SKM-1 treated with dmso at 0.1 percent for 144 hours (cell line): ENCODE data around the gene MSMB.
"Not testable (repeated sequence)": the region's sequence is repeated elsewhere in the genome, so short reads cannot be mapped to it uniquely, and the experiment has no call there.

Experiments
- DNase-seq: peaks from one replicate; lab custom pipeline; 2025; ENCODE audit not compliant: unreplicated experiment; lab: John Stamatoyannopoulos, UW

The MSMB gene

GRCh38 chr10:46014683-46015405 lies 31.2 kb downstream of the MSMB start:
- DNase-seq: no peak

DNA sequence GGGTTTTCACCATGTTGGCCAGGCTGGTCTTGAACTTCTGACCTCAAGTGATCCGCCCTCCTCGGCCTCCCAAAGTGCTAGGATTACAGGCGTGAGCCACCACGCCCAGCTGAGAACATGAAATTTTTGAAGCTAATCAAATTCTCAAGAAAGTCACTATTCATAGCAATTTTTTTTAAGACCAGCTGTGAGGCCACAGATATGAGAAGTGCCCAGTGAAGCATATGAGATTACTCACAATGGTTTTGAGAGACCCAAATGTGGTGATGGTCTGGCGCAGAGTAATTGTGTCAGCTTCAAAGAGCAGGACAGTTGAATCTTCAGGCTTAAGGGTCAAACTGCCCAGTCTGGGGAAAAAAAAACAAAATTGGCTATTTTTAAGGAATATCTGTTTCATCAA lies 31.9 kb downstream of the MSMB start:
- DNase-seq: no peak

- no peak for DNase-seq
These were observed 33.3 kb downstream of the MSMB start for GRCh38 chr10:46012746-46013145.

GRCh38 chr10:46006219-46006618 lies 39.9 kb downstream of the MSMB start:
- no peak for DNase-seq

GRCh38 chr10:46005383-46005782 lies 40.7 kb downstream of the MSMB start:
- no peak for DNase-seq

- DNase-seq: no peak
These were observed 41.1 kb downstream of the MSMB start for GRCh38 chr10:46004963-46005362.

DNA sequence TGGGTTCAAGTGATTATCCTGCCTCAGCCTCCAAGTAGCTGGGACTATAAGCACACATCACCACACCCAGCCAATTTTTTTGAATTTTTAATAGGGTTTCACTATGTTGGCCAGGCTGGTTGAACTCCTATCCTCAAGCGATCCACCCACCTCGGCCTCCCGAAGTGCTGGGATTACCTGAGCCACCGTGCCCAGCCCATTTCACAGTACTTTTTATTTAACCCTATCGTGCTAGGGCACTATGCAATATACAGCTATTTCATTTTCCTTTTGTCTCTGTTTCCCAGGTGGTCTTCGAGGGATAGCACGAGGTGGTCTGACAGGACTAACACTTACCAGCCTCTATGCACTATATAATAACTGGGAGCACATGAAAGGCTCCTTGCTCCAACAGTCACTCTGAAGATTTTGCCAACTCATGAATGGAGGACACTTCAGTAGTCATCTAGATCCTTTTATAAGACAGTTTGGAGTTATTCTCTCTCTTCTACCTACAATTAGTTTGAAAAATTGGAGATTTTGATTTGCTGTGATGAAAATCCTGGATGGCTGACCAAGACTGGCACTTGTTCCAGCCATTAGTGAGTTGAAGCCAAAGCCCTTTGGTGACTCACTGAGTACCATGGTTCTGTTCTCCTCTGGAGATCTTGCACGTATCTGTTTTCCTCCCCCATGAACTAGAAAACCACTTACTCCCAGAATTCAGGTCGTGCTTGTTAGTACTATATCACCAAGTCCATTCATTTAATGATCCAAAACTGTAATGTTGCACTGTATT lies 43.0 kb downstream of the MSMB start:
- no peak for DNase-seq

DNA sequence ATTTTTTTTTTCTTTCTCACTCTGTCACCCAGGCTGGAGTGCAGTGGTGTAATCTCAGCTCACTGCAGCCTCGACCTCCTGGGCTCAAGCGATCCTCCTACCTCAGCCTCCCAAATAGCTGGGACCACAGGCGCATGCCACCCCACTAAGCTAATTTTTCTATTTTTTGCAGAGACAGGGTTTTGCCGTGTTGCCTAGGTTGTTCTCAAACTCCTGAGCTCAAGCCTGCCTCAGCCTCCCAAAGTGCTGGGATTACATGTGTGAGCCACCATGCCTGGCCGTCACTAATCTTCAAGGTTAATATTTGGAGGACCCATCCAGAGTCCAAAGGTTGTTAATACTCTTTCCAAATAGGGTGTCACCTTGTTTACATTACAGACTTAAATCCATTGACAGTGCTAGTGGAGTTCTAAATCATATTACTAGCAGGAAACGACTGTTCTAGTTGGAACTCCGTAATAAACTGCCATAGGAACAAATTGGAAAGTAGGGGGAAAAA lies 43.8 kb downstream of the MSMB start:
- DNase-seq: not testable (repeated sequence)

GRCh38 chr10:46001187-46001756 lies 44.8 kb downstream of the MSMB start:
- no peak for DNase-seq

DNA sequence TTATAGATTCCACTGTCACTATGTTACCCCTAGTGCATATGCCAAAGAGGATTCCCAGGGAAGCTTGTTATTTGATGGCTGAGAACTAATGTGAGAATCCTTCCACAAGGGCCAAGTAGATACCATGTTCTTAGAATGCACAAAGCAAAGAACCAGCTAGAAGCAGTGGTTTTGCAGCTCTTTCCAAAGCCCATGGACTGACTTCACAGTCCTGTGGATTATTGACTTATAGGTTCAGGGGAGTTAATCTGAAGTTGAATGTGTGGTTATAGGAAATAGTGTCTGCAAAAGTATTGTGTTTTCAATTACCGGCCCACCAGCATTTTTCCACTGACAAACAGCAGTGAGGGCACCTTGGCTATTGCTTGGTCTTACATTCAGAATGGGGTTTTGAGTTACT lies 45.5 kb downstream of the MSMB start:
- DNase-seq: no peak

DNA sequence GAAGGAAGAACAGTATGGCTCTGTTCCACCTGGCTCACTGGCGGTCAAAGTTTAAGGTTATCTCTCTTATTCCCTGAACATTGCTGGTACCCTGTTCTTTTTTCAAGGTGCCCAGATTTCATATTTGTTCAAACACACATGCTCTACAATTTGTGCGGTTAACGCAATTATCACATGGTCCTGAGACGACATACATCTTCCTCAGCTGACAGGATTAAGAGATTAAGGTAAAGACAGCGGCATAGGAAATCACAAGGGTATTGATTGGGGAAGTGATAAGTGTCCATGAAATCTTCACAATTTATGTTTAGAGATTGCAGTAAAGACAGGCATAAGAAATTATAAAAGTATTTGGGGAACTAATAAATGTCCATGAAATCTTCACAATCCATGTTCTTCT lies 46.1 kb downstream of the MSMB start:
- not testable (repeated sequence) for DNase-seq

DNA sequence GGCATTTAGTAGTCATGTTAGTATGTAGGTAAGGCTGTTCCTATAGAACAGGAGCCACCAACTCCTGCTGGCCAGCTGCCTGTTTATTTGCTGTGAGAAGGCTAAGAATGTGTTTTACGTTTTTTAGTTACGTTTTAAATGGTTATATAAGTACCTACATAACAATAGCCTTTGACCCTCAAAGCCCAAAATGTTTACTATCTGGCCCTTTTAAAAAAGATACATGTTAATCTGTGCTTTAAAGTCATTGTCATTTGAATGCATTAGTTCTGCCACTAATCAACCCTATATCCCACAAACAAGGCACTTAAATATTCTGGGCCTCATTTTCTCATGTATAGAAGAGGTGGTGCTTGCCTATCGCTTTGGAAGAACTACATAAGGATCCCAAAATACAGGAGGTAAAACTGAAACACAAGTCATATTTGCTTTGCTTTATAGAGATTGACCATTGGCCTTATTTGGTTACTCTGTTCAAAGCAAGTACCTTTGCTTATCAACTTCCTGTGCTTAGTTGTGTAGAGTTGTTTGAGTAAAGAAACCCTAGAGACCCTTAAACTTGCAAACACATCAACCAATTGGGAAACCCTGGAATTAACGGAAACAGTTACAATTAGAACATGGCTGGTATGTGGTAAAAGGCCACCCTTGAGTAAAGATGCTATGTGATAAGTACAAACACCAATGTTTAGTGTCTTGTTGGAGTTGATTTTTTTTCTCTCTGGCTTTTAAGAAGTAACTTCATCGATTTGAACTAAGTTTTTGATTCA lies 47.9 kb downstream of the MSMB start:
- no peak for DNase-seq

DNA sequence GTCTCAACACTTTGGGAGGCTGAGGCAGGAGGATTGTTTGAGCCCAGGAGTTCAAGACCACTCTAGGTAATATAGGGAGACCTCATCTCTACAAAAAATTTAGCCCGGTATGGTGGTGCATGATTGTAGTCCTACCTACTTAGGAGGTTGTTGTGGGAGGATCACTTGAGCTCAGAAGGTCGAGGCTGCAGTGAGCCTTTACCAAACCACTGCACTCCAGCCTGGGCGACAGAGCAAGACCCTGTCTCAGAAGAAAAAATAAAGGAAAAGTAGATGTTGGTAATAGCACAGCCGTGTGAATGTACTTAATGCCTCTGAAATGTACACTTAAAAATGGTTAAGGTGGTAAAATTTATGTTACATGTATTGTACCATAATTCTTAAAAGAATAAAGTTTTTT lies 48.5 kb downstream of the MSMB start:
- DNase-seq: no peak

GRCh38 chr10:45985590-45985989 lies 60.5 kb downstream of the MSMB start:
- DNase-seq: not testable (repeated sequence)

DNA sequence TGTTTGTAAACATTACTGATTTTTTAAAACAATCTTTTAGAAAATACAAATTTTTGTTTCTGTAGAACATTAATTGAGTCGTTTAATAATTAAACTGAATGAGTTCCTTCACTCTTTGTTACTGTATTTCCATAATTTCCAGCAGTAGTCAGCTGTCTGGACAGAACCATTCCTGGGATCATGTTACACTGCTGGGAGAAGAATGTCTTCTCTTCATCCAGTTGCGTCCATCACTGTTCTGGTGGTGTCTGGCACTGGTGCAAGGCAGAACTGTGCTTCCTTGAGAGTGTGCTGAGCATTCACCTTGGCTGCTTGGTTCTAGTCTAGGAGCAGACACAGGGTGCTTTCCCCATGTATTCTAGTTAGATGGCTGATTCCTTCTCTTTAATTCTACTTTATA lies 61.6 kb downstream of the MSMB start:
- DNase-seq: not testable (repeated sequence)

DNA sequence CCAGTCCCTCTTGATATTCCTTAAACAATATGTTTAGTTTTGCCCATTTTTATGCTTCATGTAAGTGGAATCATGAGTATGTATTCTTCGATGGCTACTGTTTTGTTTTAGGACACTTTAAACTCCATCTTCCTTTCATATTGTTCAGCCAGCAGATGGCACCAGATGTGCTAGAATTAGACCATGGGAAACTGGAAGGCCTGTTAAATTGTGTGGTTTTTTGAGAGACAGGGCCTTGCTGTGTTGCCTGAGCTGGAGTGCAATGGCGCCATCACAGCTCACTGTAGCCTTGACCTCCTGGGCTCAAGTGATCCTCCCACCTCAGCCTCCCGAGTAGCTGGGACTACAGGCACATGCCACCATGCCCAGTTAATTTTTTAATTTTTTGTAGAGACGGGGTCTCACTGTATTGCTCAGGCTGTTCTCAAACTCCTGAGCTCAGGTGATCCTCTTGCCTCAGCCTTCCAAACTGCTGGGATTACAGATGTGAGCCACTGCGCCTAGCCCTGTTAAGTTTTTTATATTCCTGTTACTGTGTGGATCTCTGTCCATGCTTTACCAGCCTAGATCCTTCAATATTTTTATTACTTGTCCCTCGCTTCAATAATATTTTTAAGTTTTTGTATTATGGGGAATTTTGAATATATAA lies 62.4 kb downstream of the MSMB start:
- DNase-seq: peak; percentile 51
